ENCODE results near the gene TNS1.

Gene TNS1

GRCh38 chr2:217830061-217830460 lies 172.7 kb downstream of the TNS1 start:
- TF ChIP-seq CTCF (IDR thresholded peaks at IDR 0.05; ENCODE audit: extremely low read depth, missing control alignments) = no peak

GRCh38 chr2:217829420-217829819 lies 173.4 kb downstream of the TNS1 start:
- TF ChIP-seq CTCF (IDR thresholded peaks at IDR 0.05; ENCODE audit: extremely low read depth, missing control alignments) = no peak
- DNase-seq (ENCODE audit: low spot score) = no peak

More at GRCh38 chr2:217830061-217830460, 172.7 kb downstream of the TNS1 start:
- DNase-seq (ENCODE audit: low spot score) = no peak

- no peak for TF ChIP-seq CTCF (IDR thresholded peaks at IDR 0.05; ENCODE audit: extremely low read depth, missing control alignments)
- DNase-seq (ENCODE audit: low spot score) = no peak
These were observed 174.5 kb downstream of the TNS1 start for GRCh38 chr2:217828336-217828735.

- no peak for DNase-seq (ENCODE audit: low spot score)
- TF ChIP-seq CTCF (IDR thresholded peaks at IDR 0.05; ENCODE audit: extremely low read depth, missing control alignments) = no peak
These were observed 175.2 kb downstream of the TNS1 start for GRCh38 chr2:217827430-217828201.

- TF ChIP-seq CTCF (IDR thresholded peaks at IDR 0.05; ENCODE audit: extremely low read depth, missing control alignments) = no peak
- DNase-seq (ENCODE audit: low spot score) = no peak
These were observed 175.8 kb downstream of the TNS1 start for GRCh38 chr2:217826991-217827390.

- DNase-seq (ENCODE audit: low spot score) = no peak
- no peak for TF ChIP-seq CTCF (IDR thresholded peaks at IDR 0.05; ENCODE audit: extremely low read depth, missing control alignments)
These were observed 176.3 kb downstream of the TNS1 start for GRCh38 chr2:217826520-217826919.

GRCh38 chr2:217825469-217826235 lies 177.1 kb downstream of the TNS1 start:
- no peak for TF ChIP-seq CTCF (IDR thresholded peaks at IDR 0.05; ENCODE audit: extremely low read depth, missing control alignments)
- DNase-seq (ENCODE audit: low spot score) = no peak
